ENCODE results near the gene SLIRP.
"Not testable (repeated sequence)": the region's sequence is repeated elsewhere in the genome, so short reads cannot be mapped to it uniquely, and the experiment has no call there.

SLIRP gene

DNA sequence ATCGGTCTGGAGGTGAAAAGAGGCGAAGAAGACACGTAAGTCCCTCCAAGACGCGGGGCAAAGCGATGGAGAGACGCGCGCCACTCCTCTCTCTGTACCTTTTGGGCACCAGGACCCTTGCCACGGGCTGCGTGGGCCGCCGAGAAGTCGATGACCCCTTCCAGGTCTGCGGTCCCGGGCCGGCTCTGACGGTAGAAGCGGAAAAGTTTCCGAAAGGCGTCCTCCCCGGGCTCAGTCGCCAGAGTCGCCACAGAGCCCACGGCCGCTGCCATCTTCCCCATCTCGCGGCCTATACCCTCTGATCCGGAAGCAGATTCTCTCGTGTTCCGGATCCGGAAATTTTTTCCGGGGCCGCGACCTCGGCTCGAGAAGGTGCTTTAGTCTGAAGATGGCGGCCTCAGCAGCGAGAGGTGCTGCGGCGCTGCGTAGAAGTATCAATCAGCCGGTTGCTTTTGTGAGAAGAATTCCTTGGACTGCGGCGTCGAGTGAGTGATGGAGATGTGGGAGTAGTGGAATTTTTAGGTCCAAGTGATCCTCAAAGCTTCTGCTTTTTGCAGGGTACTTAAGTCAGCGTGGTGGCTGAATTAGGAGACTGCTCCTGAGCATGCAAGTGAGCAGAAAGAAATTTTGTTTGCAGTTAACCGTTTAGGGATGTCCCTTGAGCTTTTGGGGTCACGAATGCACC, at the start of gene SLIRP, which contains the start of gene ALKBH1:
SLIRP (plus strand) TSS at position 380 of the 685 bp plus-strand sequence; CDS start at position 389, 9 bp downstream.
ALKBH1 (minus strand) TSS at position 300 of the 685 bp plus-strand sequence; CDS start at position 281, 19 bp downstream.
- peak; percentile 87 for DNase-seq (ENCODE audit: low spot score)

DNA sequence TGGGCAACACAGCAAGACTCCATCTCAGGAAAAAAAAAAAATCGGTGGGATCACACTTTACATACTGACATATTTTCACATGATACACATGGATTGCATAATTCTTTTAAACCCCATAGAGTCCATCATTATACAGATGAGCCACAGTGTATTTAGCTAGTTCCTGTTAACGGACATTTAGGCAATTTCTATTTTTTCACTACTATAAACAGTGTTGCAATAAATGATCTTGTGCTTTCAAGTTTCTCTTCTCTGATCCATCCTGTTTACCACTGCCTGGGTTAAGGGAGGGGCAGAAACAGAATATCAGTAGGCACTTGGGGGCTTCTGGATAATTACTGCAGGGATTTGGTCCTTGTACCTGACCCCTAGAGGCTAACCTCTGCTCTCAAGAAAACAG, 48.1 kb upstream of the SLIRP start:
- no peak for DNase-seq (ENCODE audit: low spot score)

DNA sequence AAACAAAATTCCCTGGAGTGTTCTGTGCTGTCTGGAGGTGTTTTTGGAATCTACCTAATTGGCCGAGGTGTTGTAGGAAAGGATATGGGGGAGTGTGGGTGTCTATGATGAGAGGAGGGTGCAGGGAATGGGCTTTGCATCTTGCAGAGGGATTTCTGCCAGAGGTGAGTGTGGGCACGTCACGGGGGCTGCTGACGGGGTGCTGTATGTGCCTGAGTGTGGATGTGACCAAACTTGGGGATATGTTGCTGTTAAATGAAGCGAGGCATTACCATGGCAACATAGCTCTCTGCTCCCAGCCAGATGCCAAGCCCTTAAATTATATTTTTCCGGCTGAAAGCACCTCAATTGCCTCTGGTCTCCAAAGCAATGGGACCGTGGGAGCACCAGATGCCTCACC, 47.1 kb upstream of the SLIRP start:
- DNase-seq (ENCODE audit: low spot score) = no peak

DNA sequence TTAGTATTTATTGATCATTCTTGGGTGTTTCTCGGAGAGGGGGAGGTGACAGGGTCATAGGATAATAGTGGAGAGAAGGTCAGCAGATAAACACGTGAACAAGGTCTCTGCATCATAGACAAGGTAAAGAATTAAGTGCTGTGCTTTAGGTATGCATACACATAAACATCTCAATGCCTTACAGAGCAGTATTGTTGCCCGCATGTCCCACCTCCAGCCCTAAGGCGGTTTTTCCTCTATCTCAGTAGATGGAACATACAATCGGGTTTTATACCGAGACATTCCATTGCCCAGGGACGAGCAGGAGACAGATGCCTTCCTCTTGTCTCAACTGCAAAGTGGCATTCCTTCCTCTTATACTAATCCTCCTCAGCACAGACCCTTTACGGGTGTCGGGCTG, 46.3 kb upstream of the SLIRP start:
- DNase-seq (ENCODE audit: low spot score) = not testable (repeated sequence)

DNA sequence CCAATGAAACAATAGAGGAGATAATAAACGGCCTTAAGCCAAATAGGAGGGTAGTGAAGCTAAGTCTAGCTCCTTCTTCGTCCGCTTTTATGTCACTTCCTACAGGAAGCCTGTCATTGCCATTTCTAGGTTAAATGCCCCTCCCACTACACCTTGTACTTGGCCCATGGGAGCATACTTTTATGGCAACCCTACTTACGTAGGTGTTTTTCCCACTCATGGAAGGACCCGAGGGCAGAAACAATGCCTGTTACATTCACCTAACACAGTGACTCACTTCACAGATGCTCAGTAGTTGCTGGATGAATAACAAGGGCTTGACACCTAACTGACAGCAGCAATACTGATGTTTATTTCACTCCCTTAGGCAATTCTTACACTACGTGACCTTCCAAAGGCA, 44.6 kb upstream of the SLIRP start:
- DNase-seq (ENCODE audit: low spot score) = peak; percentile 42

DNA sequence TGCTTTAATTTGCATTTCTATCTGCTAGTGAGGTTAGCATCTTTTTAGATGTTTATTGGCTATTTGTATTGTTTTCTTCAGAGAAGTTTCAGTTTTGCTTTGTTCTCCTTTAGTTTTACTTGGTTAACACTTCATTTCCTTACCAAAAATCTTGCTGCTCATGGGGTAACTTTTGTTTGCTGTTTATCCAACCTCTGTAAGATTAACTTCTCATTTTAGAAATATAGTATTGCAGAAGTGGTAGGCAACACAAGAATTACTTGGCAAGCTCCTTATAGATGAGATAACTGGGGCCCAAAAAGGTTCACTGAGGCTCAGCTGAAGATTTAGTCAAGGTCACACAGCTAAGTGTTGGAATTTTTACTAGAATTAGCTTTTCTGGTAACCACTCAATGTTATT, 40.6 kb upstream of the SLIRP start:
- DNase-seq (ENCODE audit: low spot score) = no peak

DNA sequence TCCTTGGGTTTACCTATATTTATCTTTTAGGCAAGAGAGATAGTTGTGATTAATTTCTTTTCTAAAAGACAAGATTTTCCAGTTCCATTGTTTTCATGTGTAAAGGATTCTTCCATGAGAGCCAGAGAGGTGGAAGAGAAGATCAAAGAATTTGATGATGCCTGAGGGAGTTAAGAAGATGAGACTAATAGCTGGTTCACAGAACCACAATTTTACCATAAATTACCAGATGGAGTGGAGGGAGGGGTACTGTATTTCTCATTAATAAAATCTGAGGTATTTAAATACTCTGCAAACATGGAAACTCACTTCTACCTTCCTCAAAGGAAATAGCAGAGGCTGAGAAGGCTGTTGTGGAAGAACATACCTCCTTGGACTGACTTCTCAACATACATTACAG, 34.7 kb upstream of the SLIRP start:
- no peak for DNase-seq (ENCODE audit: low spot score)

DNA sequence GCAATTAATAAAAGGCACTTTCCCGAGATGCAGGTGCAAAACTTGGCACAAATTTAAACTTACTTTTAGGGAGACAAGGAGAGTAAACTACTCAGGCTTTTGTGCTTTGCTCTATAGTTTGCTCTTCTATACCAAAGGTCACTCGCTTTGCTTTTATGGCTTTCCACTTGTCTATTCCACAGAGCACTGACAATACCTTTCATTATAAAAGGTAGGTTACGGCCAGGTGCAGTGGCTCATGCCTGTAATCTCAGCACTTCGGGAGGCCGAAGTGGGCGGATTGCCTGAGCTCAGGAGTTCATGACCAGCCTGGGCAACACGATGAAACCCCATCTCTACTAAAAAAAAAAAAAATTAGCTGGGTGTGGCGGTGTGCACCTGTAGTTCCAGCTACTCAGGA, 33.0 kb upstream of the SLIRP start:
- DNase-seq (ENCODE audit: low spot score) = no peak

DNA sequence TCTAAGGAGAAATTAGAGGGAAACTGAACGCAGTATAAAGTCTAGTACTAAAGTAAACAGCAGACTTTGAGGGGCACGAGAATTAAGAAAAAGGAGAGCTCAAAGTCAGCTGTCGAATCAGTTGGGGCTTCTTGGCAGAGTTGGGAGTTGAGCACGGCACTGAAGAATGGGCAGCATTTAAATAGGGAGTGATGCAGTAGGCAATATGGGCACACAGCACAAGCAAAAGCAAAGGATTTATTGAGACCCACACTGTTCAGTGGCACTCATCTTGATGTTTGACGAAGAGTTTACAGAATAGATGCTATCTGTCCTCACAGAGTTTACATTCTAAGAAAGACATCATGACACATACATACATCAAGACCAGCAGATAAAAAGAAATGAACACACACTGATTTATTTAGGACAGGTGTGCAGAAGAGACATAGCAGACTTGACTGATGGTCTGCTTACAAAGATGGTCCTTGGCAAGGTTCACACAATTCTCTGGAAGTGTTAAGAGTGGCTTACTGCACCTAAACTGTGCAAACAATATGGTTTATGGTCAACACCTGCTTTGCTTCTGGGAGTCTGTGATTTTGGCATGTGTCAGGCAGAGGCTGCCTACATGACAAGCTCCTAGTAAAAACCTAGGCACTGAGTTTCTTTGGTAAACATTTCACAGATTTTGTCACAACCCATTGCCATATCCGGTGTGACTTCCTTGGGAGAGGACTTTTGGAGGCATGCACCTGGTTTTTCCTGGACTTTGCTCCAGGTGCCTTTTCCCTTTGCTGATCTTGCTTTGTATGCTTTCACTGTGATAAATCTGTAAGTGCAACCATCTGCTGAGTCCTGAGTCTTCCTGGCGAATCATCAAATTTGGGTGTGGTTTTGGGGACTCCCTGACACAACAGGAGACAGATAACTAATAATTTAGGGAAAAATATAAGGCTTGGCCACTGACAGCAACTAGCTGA, 26.4 kb upstream of the SLIRP start:
- DNase-seq (ENCODE audit: low spot score) = no peak

DNA sequence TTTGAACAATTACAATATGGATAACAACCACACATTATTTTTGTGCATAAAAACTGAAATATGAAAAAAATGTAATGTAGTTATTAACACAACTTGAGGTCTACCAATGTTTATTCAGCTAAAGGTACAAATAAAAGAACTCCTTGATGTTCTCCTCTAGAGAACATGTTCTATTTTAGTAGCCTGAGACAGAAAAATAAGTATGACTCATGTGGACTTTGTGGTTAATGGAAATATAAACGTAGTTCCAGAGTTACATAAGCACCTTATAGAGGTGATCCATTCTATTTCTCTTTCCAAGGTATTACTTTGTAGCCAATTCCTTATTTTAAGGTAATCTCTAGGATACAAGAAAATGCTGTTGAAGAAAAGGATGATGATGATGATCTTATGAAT, 25.7 kb upstream of the SLIRP start:
- DNase-seq (ENCODE audit: low spot score) = no peak

DNA sequence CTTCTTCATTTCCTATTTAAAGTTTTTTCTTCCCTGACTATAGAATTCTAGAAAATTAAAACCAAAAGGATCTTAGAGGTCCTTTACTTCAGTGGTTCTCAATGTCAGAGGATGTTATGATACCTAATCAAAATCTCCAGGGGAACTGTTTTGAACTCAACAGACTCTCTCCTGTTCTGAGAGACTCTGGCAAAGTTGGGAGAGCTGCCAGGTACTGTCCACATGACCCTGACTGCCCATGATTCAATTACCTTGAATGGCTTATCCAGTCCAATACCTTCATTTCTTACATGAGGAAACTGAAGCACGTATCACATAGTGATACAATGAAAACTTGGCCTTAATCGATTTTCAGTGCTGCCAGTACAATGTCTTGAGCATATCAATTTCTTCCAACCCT, 16.6 kb upstream of the SLIRP start:
- DNase-seq (ENCODE audit: low spot score) = peak; percentile 45

DNA sequence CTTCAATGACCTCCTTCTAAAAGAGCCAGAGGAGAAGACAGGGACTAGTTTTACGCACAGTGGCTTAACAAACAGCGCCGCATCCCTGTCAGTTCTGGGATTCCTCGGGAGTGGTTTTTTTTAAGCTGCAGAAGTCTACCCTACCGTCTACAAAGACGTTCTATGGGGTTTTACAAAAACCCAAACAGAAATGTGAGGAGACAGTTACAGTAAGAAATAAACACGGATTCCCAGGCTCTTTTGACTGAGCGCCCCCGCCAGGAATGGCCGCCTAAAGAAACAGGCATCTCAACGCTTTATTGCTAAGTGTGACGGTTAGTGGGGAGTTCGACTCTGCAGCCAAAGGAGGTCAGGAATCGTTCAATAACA, 564 bp upstream of the SLIRP start:
- DNase-seq (ENCODE audit: low spot score) = peak; percentile 55

DNA sequence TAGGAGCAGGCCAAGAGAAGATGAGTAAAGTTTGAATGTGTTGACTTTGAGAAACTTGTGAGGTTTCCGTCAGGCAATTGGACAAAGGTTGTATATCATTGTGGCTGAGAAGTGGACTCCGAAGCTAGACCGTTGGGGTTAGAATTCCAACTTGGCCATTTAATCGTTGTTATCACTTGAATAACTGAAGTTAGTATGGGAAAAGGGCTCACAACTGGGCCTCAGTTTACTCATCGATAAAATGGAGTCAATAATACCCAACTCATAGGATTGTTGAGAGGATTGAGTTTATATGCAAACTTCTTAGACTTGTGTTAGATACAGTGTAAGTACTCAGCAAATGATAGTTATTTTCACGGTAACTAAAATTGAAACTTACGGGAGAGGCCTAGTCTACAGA, 846 bp downstream of the SLIRP start:
- no peak for DNase-seq (ENCODE audit: low spot score)

DNA sequence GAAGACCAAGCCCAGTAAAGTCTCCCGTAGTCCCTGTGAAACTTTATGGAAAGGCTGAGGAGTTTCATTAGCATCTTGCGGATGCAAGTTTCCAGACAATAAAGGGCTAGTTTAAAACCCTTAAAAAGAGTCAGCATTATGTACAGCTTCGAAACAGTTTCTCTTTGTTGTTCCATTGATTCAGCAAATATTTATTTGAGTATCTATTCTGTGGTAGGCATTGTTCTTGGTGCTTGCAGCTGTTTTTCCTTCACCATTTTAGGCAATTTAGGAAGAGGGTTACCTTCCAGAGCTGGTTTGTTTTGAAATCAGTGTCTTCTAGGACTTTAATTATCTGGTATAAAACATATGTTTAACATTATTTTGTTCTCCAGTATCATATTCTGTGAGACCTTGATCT, 1.5 kb downstream of the SLIRP start:
- DNase-seq (ENCODE audit: low spot score) = peak; percentile 34

DNA sequence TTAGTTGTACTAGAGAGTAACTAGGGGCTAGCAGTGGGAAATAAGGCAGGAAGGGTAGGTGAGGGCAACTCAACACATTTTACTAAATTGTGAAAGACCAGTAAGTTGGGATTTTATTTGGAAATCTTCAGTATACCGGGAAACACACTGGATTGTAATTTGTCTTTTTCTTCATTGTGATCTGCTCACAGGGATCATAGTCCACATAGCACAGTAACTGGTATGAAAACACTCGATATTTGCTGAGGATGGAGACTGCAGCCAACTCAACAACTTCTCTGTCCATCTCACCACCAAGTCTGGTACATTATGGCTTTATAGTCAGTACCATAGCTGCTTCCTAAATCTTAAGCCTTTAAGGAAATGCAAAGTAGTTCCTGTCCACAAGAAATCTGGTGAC, 2.5 kb downstream of the SLIRP start:
- no peak for DNase-seq (ENCODE audit: low spot score)

DNA sequence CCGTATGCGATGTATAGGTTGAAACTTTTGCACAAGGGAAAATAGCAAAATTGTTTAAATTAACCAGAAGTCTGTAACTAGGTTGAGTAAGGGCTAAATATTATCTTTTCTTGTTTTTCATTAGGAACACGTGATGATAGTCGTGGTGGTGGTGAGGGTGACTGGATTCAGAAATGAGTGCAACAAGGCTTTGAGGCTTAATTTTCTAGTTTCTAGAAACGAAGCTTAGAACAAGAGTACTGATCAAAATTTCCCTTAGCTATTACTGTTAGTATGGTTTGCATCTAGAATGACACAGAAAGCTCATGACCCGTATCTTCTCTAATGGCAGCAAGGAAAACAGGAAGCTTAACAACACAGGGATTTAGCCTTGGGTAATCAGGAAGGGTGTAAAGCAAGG, 7.0 kb downstream of the SLIRP start:
- DNase-seq (ENCODE audit: low spot score) = no peak

DNA sequence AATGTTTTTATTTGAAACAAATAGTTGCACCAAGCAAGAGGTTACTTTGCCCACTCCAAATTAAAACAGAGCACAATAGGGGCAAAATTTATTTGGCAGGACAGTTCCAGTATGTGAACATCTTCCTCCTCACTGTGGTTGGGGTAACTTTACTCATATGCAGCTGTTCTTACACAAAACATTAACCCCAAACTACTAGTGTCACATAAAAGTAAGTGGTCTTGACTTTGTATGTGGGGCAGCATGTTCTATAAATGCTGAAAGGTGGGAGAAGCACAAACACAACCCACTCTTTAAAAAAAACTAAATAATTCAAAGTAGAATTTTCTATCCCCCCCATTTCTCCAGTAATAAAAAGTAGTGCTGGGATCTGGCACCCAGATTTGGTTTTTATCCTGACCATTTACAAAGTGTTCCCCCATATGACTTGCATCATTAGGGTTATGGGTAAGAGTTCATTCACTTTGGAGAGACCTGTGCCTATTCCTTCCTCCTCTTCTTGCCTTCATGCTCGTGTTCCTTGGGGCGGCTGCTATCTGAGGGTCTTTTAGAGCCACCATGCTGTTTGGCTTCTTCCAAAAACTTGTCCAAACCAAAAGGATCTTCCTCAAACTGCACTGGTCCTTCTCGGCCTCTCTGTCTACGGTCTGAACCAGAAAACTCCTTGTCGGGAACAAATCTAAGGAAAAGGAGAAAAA, 9.9 kb downstream of the SLIRP start:
- no peak for DNase-seq (ENCODE audit: low spot score)

DNA sequence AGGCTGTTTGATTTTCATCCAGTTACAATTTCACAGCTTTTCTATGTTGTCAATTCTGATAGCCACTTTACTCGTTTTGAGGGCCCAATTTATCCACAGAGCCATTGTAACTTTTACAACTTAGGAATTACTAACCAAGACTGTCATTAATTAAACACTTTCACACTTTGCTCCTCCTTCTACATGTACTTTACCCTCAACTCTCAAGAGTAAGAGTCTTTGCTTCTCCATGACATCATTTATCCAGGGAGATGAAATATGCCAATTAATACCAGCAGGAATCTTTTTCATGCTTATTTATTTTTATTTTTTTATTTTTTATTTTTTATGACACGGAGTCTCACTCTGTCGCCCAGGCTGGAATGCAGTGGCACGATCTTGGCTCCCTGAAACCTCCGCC, 13.5 kb downstream of the SLIRP start:
- no peak for DNase-seq (ENCODE audit: low spot score)

DNA sequence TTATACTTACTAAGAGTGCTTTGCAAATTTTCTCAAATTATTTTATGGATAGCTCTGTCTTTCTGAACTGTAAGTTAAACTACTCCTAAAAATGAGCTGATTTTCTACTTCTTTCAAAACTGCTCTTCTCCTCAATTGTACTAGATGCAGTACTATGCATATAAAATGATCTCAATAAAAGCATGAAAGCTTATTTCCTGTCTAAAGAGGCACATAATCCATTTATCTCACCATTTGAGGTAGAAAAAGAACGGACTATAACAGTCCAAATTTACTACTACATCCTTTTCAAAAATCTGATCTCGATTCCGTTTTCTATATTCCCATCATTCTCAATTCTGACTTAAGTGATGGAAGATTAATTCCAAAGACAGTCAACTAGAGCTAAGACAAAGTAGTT, 14.4 kb downstream of the SLIRP start:
- DNase-seq (ENCODE audit: low spot score) = no peak

DNA sequence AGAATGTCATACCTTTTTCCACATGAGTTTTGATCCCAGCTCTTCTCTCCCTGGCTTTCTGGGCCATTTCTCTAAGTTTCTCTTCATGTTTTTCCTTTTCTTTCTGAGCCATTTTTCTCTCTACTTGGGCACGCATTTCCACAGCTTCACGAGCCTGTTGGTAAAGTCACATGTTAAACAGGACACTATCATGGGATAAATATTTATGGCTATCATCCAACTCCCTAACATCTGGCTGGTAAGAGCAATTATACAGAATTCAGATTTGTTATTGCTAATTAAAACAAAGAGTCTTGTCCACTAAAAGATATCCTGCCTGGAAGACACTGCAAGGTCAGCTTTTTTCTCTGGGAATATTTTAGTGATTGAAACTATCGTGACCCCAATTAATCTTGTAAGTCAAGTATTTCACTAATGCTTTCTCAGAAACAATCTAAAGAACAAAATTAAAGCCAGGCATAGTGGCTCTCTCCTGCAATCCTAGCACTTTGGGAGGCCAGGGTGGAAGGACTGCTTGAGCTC, 23.1 kb downstream of the SLIRP start:
- no peak for DNase-seq (ENCODE audit: low spot score)

DNA sequence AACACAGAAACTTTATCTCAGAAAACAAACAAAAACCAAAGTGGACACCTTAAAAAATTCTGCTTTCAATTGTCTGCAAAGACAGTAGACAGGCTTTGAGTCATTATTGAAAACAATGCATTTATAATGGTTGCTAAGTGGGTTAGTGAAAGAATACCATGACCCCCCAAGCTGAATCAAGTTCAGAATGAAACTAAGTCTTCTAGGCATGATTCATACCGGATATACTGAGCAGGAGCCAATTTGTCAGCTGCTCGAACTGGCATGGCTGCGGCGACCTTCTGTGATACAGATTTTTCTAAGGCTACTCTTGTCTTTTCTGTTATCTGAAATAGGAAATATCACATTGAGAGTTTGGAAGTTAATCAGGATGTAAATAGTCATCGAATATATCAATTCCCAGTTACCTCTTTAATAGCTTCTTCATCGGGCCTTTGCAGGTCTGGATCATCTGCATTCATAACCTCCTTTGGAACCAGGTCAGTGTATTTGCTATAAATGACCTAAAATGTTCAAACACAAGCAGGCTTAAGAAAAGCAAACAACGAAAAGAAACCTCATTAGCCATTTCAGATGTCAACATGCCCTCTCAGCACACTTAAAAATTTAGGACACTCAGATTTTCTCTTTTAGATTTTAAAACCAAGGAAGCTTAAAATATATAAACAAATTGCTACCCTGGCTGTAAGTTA, 30.8 kb downstream of the SLIRP start:
- DNase-seq (ENCODE audit: low spot score) = peak; percentile 54

DNA sequence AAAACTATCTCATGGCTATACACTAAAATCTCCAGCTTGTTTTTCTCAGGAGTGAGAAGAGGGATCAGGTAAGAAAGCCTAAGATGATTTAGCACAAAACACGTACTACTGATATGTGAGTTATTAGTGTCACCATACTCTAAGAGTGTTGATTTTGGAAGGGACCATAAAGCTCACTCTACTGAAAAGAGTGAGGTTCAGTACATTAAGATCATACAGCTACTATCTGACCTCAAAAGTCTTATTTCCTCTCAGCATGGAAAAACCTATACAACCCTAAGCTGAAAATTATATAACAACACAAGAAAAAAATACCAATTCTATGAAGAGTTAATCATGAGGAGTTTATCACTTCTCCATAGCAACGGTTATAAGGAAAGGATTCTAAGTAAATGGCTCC, 33.5 kb downstream of the SLIRP start:
- no peak for DNase-seq (ENCODE audit: low spot score)
